GM12865 (cell line): ENCODE measurements around the gene EMX1.

Experiments
- DNase-seq: peaks from one replicate; pipeline ENCODE4 v3.0.0; 2010; ENCODE audit warnings: low read depth
- H3K4me3 ChIP-seq: 2 replicates; pipeline ENCODE4 v1.5.1; 2011; ENCODE audit warnings: mild to moderate bottlenecking, low read depth, low read length, control low read depth
- CTCF ChIP-seq: IDR thresholded peaks from 2 replicates; pipeline ENCODE4 v1.5.1; 2011; ENCODE audit warnings: low read length, control low read depth, low read depth, inconsistent platforms; ENCODE audit not compliant: insufficient read depth; ENCODE audit errors: missing control alignments

Gene EMX1

GRCh38 chr2:72980535-72981217 lies 63.4 kb downstream of the EMX1 start:
- H3K4me3 ChIP-seq: no peak overlapping the region
- DNase-seq: no peak
- no peak for TF ChIP-seq CTCF

GRCh38 chr2:72981536-72981935 lies 64.2 kb downstream of the EMX1 start:
- no peak overlapping the region for H3K4me3 ChIP-seq
- no peak for TF ChIP-seq CTCF
- DNase-seq: no peak

GRCh38 chr2:72982219-72982618 lies 64.9 kb downstream of the EMX1 start:
- H3K4me3 ChIP-seq: no peak overlapping the region
- DNase-seq: no peak
- no peak for TF ChIP-seq CTCF

- TF ChIP-seq CTCF: no peak
- no peak for DNase-seq
- no peak overlapping the region for H3K4me3 ChIP-seq
These were observed 65.6 kb downstream of the EMX1 start for GRCh38 chr2:72982781-72983499.

GRCh38 chr2:72983500-72984161 lies 66.3 kb downstream of the EMX1 start:
- TF ChIP-seq CTCF: no peak
- no peak overlapping the region for H3K4me3 ChIP-seq
- DNase-seq: no peak

GRCh38 chr2:72984172-72984671 lies 66.9 kb downstream of the EMX1 start:
- no peak for TF ChIP-seq CTCF
- DNase-seq: no peak

More at GRCh38 chr2:72984172-72984671, 66.9 kb downstream of the EMX1 start:
- H3K4me3 ChIP-seq: no peak overlapping the region
